Neural crest cell (in vitro differentiated cells): ENCODE measurements around the gene ASIC5. TPM values are rescaled to one million over a fixed set of nuclear protein-coding genes. Genes with fewer than 3 reads are reported as not detected.
"Not testable (repeated sequence)": the region's sequence is repeated elsewhere in the genome, so short reads cannot be mapped to it uniquely, and the experiment has no call there.

ENCODE experiments used
- DNase-seq: peaks from one replicate; pipeline ENCODE4 v3.0.0; 2021; ENCODE audit warnings: low read depth, mixed read lengths, low spot score
- H3K27ac Mint-ChIP-seq: one replicate; pipeline ENCODE4 v1.8.0; 2021; ENCODE audit warnings: mild to moderate bottlenecking, mixed read lengths; ENCODE audit not compliant: unreplicated experiment
- H3K27me3 Mint-ChIP-seq: 2 replicates; pipeline ENCODE4 v1.8.0; 2021; ENCODE audit warnings: low read depth, mild to moderate bottlenecking, mixed read lengths
- H3K36me3 Mint-ChIP-seq: 2 replicates; pipeline ENCODE4 v1.8.0; 2021; ENCODE audit warnings: low read depth, mild to moderate bottlenecking, mixed read lengths
- H3K4me1 Mint-ChIP-seq: 2 replicates; pipeline ENCODE4 v1.8.0; 2021; ENCODE audit warnings: mixed read lengths
- H3K4me3 Mint-ChIP-seq: one replicate; pipeline ENCODE4 v1.8.0; 2021; ENCODE audit warnings: mild to moderate bottlenecking, mixed read lengths
- H3K9me3 Mint-ChIP-seq: 2 replicates; pipeline ENCODE4 v1.8.0; 2021; ENCODE audit warnings: mixed read lengths
- CTCF ChIP-seq: fragments of 200-600 bp; sonication (generic); conservative IDR thresholded peaks from 2 replicates; pipeline ENCODE4 v1.5.0; 2021; ENCODE audit warnings: antibody characterized with exemption, mild to moderate bottlenecking
- total RNA-seq: library from RNA; stranded (reverse); gene quantifications from 2 replicates; pipeline ENCODE4 v1.2.1, GENCODE V29; 2021

Gene ASIC5
- total RNA-seq, 1 donor from 2014 or later: not detected

- Mint-ChIP-seq H3K4me1 (no peaks in the 10 kb centered on the region), H3K36me3 (peaks cover 5% of the 10 kb centered on the region), H3K4me3 (no peak overlapping the region), H3K27me3 (no peaks in the 10 kb centered on the region), H3K9me3 (no peaks in the 10 kb centered on the region), H3K27ac (no peak overlapping the region)
- DNase-seq: no peak
- no peak for TF ChIP-seq CTCF
Observed at GRCh38 chr4:155802190-155802959, 63.7 kb downstream of the ASIC5 start.

- no peak for TF ChIP-seq CTCF
- Mint-ChIP-seq H3K27ac (no peak overlapping the region), H3K4me3 (no peak overlapping the region)
Observed at GRCh38 chr4:155800685-155801343, 65.3 kb downstream of the ASIC5 start.

GRCh38 chr4:155799794-155800123 is 66.3 kb downstream of the ASIC5 start:
- Mint-ChIP-seq H3K27ac (no peak overlapping the region), H3K9me3 (no peaks in the 10 kb centered on the region), H3K36me3 (peaks cover 5% of the 10 kb centered on the region), H3K4me1 (peaks cover 6% of the 10 kb centered on the region), H3K27me3 (no peaks in the 10 kb centered on the region), H3K4me3 (no peak overlapping the region)
- no peak for DNase-seq
- TF ChIP-seq CTCF: no peak

More at GRCh38 chr4:155800685-155801343, 65.3 kb downstream of the ASIC5 start:
- DNase-seq: no peak
- H3K36me3 Mint-ChIP-seq: peaks cover 5% of the 10 kb centered on the region
- peaks cover 5% of the 10 kb centered on the region for H3K4me1 Mint-ChIP-seq
- H3K27me3 Mint-ChIP-seq: no peaks in the 10 kb centered on the region
- no peaks in the 10 kb centered on the region for H3K9me3 Mint-ChIP-seq

- Mint-ChIP-seq H3K36me3 (peaks cover 5% of the 10 kb centered on the region), H3K27me3 (no peaks in the 10 kb centered on the region), H3K27ac (no peak overlapping the region), H3K4me3 (no peak overlapping the region), H3K4me1 (peaks cover 6% of the 10 kb centered on the region), H3K9me3 (no peaks in the 10 kb centered on the region)
- DNase-seq: no peak
- TF ChIP-seq CTCF: no peak
Observed at GRCh38 chr4:155799116-155799793, 66.8 kb downstream of the ASIC5 start.

- H3K4me1 Mint-ChIP-seq, DNase-seq, H3K27ac Mint-ChIP-seq, H3K27me3 Mint-ChIP-seq, H3K9me3 Mint-ChIP-seq, H3K36me3 Mint-ChIP-seq, H3K4me3 Mint-ChIP-seq: not testable (repeated sequence)
Observed at GRCh38 chr4:155797581-155797980, 68.5 kb downstream of the ASIC5 start.

- Mint-ChIP-seq H3K9me3 (no peaks in the 10 kb centered on the region), H3K4me3 (no peak overlapping the region)
- no peak for DNase-seq
Observed at GRCh38 chr4:155795991-155796390, 70.1 kb downstream of the ASIC5 start.

More at GRCh38 chr4:155795991-155796390, 70.1 kb downstream of the ASIC5 start:
- no peak overlapping the region for H3K27ac Mint-ChIP-seq
- H3K4me1 Mint-ChIP-seq: peaks cover 6% of the 10 kb centered on the region
- H3K36me3 Mint-ChIP-seq: peaks cover 5% of the 10 kb centered on the region
- H3K27me3 Mint-ChIP-seq: no peaks in the 10 kb centered on the region
- peak; percentile 60 for TF ChIP-seq CTCF
